IPS-15b (cell line): Measurements from ENCODE around the gene FERMT2.

Experiments used
- H3K27me3 ChIP-seq: one replicate; pipeline ENCODE4 v1.6.1; 2013; ENCODE audit warnings: low read length; ENCODE audit not compliant: control insufficient read depth, insufficient read depth
- H3K36me3 ChIP-seq: one replicate; pipeline ENCODE4 v1.6.1; 2013; ENCODE audit warnings: low read length; ENCODE audit not compliant: control insufficient read depth, insufficient read depth
- H3K4me1 ChIP-seq: one replicate; pipeline ENCODE4 v1.6.1; 2013; ENCODE audit warnings: mild to moderate bottlenecking, low read length; ENCODE audit not compliant: control insufficient read depth, insufficient read depth
- H3K4me3 ChIP-seq: one replicate; pipeline ENCODE4 v1.5.1; 2013; ENCODE audit warnings: low read depth, low read length
- H3K9ac ChIP-seq: one replicate; pipeline ENCODE4 v1.6.1; 2013; ENCODE audit warnings: low read depth, mild to moderate bottlenecking, low read length
- H3K9me3 ChIP-seq: one replicate; pipeline ENCODE4 v1.6.1; 2013; ENCODE audit warnings: mild to moderate bottlenecking, low read length; ENCODE audit not compliant: control insufficient read depth, insufficient read depth

FERMT2 gene

GRCh38 chr14:52891800-52892199 is 59.0 kb downstream of the FERMT2 start:
- Histone ChIP-seq H3K36me3 (peaks cover 5% of the 10 kb centered on the region), H3K27me3 (no peaks in the 10 kb centered on the region), H3K4me1 (no peaks in the 10 kb centered on the region), H3K4me3 (no peak overlapping the region), H3K9ac (no peak overlapping the region), H3K9me3 (no peaks in the 10 kb centered on the region)

- no peaks in the 10 kb centered on the region for H3K27me3 ChIP-seq
- H3K36me3 ChIP-seq, result peaks cover 5% of the 10 kb centered on the region
- H3K9me3 ChIP-seq, result no peaks in the 10 kb centered on the region
- H3K4me3 ChIP-seq, result no peak overlapping the region
- no peak overlapping the region for H3K9ac ChIP-seq
- no peaks in the 10 kb centered on the region for H3K4me1 ChIP-seq
These were observed 61.7 kb downstream of the FERMT2 start for GRCh38 chr14:52888839-52889838.

GRCh38 chr14:52888159-52888558 is 62.7 kb downstream of the FERMT2 start:
- no peaks in the 10 kb centered on the region for H3K27me3 ChIP-seq
- H3K4me1 ChIP-seq, result no peaks in the 10 kb centered on the region
- H3K9me3 ChIP-seq, result no peaks in the 10 kb centered on the region
- H3K36me3 ChIP-seq, result peaks cover 5% of the 10 kb centered on the region
- no peak overlapping the region for H3K4me3 ChIP-seq
- no peak overlapping the region for H3K9ac ChIP-seq

GRCh38 chr14:52885230-52885629 is 65.6 kb downstream of the FERMT2 start:
- Histone ChIP-seq H3K9me3 (no peaks in the 10 kb centered on the region), H3K4me1 (no peaks in the 10 kb centered on the region), H3K9ac (no peak overlapping the region), H3K36me3 (no peaks in the 10 kb centered on the region), H3K27me3 (no peaks in the 10 kb centered on the region), H3K4me3 (no peak overlapping the region)

GRCh38 chr14:52883658-52884057 is 67.2 kb downstream of the FERMT2 start:
- Histone ChIP-seq H3K27me3 (no peaks in the 10 kb centered on the region), H3K9me3 (no peaks in the 10 kb centered on the region), H3K36me3 (no peaks in the 10 kb centered on the region), H3K4me1 (no peaks in the 10 kb centered on the region), H3K4me3 (no peak overlapping the region), H3K9ac (no peak overlapping the region)

- Histone ChIP-seq H3K27me3 (no peaks in the 10 kb centered on the region), H3K4me1 (no peaks in the 10 kb centered on the region), H3K36me3 (no peaks in the 10 kb centered on the region), H3K4me3 (no peak overlapping the region), H3K9ac (no peak overlapping the region), H3K9me3 (no peaks in the 10 kb centered on the region)
These were observed 68.0 kb downstream of the FERMT2 start for GRCh38 chr14:52882824-52883223.

- no peaks in the 10 kb centered on the region for H3K4me1 ChIP-seq
- no peaks in the 10 kb centered on the region for H3K36me3 ChIP-seq
These were observed 70.9 kb downstream of the FERMT2 start for GRCh38 chr14:52879958-52880357.

GRCh38 chr14:52878946-52879345 is 71.9 kb downstream of the FERMT2 start:
- H3K36me3 ChIP-seq, result no peaks in the 10 kb centered on the region
- no peaks in the 10 kb centered on the region for H3K27me3 ChIP-seq
- no peak overlapping the region for H3K4me3 ChIP-seq
- H3K4me1 ChIP-seq, result no peaks in the 10 kb centered on the region
- H3K9me3 ChIP-seq, result no peaks in the 10 kb centered on the region
- H3K9ac ChIP-seq, result no peak overlapping the region

More at GRCh38 chr14:52879958-52880357, 70.9 kb downstream of the FERMT2 start:
- no peaks in the 10 kb centered on the region for H3K27me3 ChIP-seq
- H3K9ac ChIP-seq, result no peak overlapping the region
- H3K9me3 ChIP-seq, result no peaks in the 10 kb centered on the region
- H3K4me3 ChIP-seq, result no peak overlapping the region

GRCh38 chr14:52878469-52878868 is 72.4 kb downstream of the FERMT2 start:
- Histone ChIP-seq H3K4me3 (no peak overlapping the region), H3K27me3 (no peaks in the 10 kb centered on the region), H3K9ac (no peak overlapping the region), H3K36me3 (no peaks in the 10 kb centered on the region), H3K4me1 (peaks cover 3% of the 10 kb centered on the region), H3K9me3 (no peaks in the 10 kb centered on the region)

- Histone ChIP-seq H3K9ac (no peak overlapping the region), H3K36me3 (no peaks in the 10 kb centered on the region), H3K27me3 (no peaks in the 10 kb centered on the region), H3K9me3 (no peaks in the 10 kb centered on the region), H3K4me1 (peaks cover 7% of the 10 kb centered on the region), H3K4me3 (no peak overlapping the region)
These were observed 73.2 kb downstream of the FERMT2 start for GRCh38 chr14:52877628-52878027.

- Histone ChIP-seq H3K4me3 (no peak overlapping the region), H3K36me3 (peaks cover 4% of the 10 kb centered on the region), H3K4me1 (peaks cover 7% of the 10 kb centered on the region), H3K9me3 (no peaks in the 10 kb centered on the region), H3K27me3 (no peaks in the 10 kb centered on the region), H3K9ac (no peak overlapping the region)
These were observed 74.0 kb downstream of the FERMT2 start for GRCh38 chr14:52876806-52877205.

GRCh38 chr14:52876311-52876710 is 74.5 kb downstream of the FERMT2 start:
- H3K36me3 ChIP-seq, result peaks cover 8% of the 10 kb centered on the region
- H3K9ac ChIP-seq, result no peak overlapping the region
- H3K4me1 ChIP-seq, result peaks cover 7% of the 10 kb centered on the region
- no peak overlapping the region for H3K4me3 ChIP-seq
- H3K9me3 ChIP-seq, result no peaks in the 10 kb centered on the region
- H3K27me3 ChIP-seq, result no peaks in the 10 kb centered on the region
